Rectal smooth muscle tissue (tissue), 1 donor: ENCODE measurements around the gene TMEM11.

Experiments
- H3K27ac ChIP-seq: one replicate; pipeline ENCODE4 v1.7.0; 2013; ENCODE audit warnings: low read depth, low read length, inconsistent platforms
- H3K27me3 ChIP-seq: one replicate; pipeline ENCODE4 v1.7.0; 2013; ENCODE audit warnings: low read length; ENCODE audit not compliant: control insufficient read depth, insufficient read depth
- H3K36me3 ChIP-seq: one replicate; pipeline ENCODE4 v1.7.0; 2013; ENCODE audit warnings: low read length; ENCODE audit not compliant: control insufficient read depth, insufficient read depth
- H3K4me1 ChIP-seq: one replicate; pipeline ENCODE4 v1.7.0; 2013; ENCODE audit warnings: low read length; ENCODE audit not compliant: control insufficient read depth, insufficient read depth
- H3K4me3 ChIP-seq: one replicate; pipeline ENCODE4 v1.7.0; 2013; ENCODE audit warnings: low read length
- H3K9ac ChIP-seq: one replicate; pipeline ENCODE4 v1.7.0; 2013; ENCODE audit warnings: low read length

Gene TMEM11

GRCh38 chr17:21160401-21160800 lies 53.6 kb downstream of the TMEM11 start:
- no peaks in the 10 kb centered on the region for H3K27me3 ChIP-seq
- no peak overlapping the region for H3K9ac ChIP-seq
- H3K4me1 ChIP-seq: peaks cover 6% of the 10 kb centered on the region
- H3K36me3 ChIP-seq: no peaks in the 10 kb centered on the region
- no peak overlapping the region for H3K4me3 ChIP-seq
- no peak overlapping the region for H3K27ac ChIP-seq

GRCh38 chr17:21157586-21158370 lies 56.2 kb downstream of the TMEM11 start:
- no peak overlapping the region for H3K27ac ChIP-seq
- no peaks in the 10 kb centered on the region for H3K27me3 ChIP-seq
- no peak overlapping the region for H3K9ac ChIP-seq
- H3K4me1 ChIP-seq: peaks cover 6% of the 10 kb centered on the region
- H3K36me3 ChIP-seq: no peaks in the 10 kb centered on the region
- H3K4me3 ChIP-seq: no peak overlapping the region

GRCh38 chr17:21152731-21153130 lies 61.2 kb downstream of the TMEM11 start:
- H3K27me3 ChIP-seq: no peaks in the 10 kb centered on the region
- no peaks in the 10 kb centered on the region for H3K4me1 ChIP-seq
- no peaks in the 10 kb centered on the region for H3K36me3 ChIP-seq
- H3K9ac ChIP-seq: no peak overlapping the region
- no peak overlapping the region for H3K4me3 ChIP-seq
- H3K27ac ChIP-seq: no peak overlapping the region

DNA sequence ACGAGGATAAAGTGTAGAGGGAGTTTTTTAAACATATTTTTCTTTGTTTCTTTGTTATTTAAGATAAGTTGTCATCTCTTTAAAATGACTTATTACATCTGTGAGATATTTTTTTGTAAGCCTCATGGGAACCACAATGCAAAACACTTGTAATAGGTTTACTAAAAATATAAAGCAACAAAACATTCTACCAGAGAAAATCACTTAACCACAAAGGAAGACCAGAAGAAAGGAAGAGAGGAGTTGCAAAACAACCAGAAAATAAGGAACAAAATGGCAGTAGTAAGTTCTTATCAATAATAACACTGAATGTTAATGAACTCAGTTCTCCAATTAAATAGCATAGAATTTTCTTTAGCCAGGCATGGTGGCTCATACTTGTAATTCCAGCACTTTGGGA lies 64.3 kb downstream of the TMEM11 start:
- no peak overlapping the region for H3K9ac ChIP-seq

More for the DNA sequence above, 64.3 kb downstream of the TMEM11 start:
- H3K27ac ChIP-seq: no peak overlapping the region
- no peaks in the 10 kb centered on the region for H3K4me1 ChIP-seq
- no peak overlapping the region for H3K4me3 ChIP-seq
- H3K36me3 ChIP-seq: no peaks in the 10 kb centered on the region
- H3K27me3 ChIP-seq: no peaks in the 10 kb centered on the region
